Mononuclear cell (primary cell): ENCODE data around the gene ZC3H14. TPM values are rescaled to one million over a fixed set of nuclear protein-coding genes. Genes with fewer than 3 reads are reported as not detected.

Experiments
- H3K27me3 ChIP-seq: 2 replicates; pipeline ENCODE4 v1.6.0; 2011; ENCODE audit warnings: low read length, control low read depth; ENCODE audit not compliant: insufficient read depth
- H3K4me1 ChIP-seq: 2 replicates; pipeline ENCODE4 v1.5.1; 2011; ENCODE audit warnings: mild to moderate bottlenecking, low read length, control low read depth; ENCODE audit not compliant: insufficient read depth
- H3K4me3 ChIP-seq: 2 replicates; pipeline ENCODE4 v1.5.1; 2011; ENCODE audit warnings: mild to moderate bottlenecking, low read length, moderate library complexity
- H3K9me3 ChIP-seq: 2 replicates; pipeline ENCODE4 v1.5.1; 2011; ENCODE audit warnings: low read depth, mild to moderate bottlenecking, control low read depth, low read length
- total RNA-seq: library from RNA; depleted of rRNA; stranded (reverse); fragments of >200 nt; gene quantifications from one replicate; pipeline ENCODE4 v1.2.3, GENCODE V29; 2012

Gene ZC3H14
- total RNA-seq, 1 donor, result 31.2 TPM

GRCh38 chr14:88611878-88612277, 49.0 kb downstream of the ZC3H14 start:
- Histone ChIP-seq H3K9me3 (no peaks in the 10 kb centered on the region), H3K4me1 (peaks cover 5% of the 10 kb centered on the region), H3K27me3 (no peaks in the 10 kb centered on the region)

GRCh38 chr14:88612981-88613380, 50.1 kb downstream of the ZC3H14 start:
- H3K4me3 ChIP-seq, result no peak overlapping the region
- H3K4me1 ChIP-seq, result peaks cover 5% of the 10 kb centered on the region
- H3K9me3 ChIP-seq, result no peaks in the 10 kb centered on the region
- H3K27me3 ChIP-seq, result no peaks in the 10 kb centered on the region

More at GRCh38 chr14:88611878-88612277, 49.0 kb downstream of the ZC3H14 start:
- H3K4me3 ChIP-seq, result no peak overlapping the region

DNA sequence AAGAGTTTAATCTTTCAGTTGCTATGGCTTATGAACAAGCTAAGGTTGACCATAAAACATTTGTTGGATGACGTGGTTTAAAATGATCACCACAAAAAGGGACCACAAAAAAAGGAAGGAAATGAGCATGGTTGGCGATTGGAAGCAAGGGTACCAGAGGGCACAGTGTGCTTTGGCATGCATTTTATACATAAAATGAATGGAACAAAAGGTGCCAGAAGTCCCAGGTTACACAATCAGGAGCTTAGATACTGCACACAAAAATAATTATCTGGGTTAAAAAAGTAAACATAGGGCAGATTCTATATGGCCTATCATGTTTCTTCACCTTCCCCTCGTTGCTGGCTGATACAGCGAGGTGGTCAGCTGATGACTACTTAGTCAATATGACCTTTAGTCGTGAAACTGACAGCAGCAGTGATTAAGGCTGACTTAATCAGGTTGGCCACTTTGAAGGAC, 50.7 kb downstream of the ZC3H14 start:
- no peaks in the 10 kb centered on the region for H3K27me3 ChIP-seq

GRCh38 chr14:88614218-88614907, 51.5 kb downstream of the ZC3H14 start:
- Histone ChIP-seq H3K4me3 (no peak overlapping the region), H3K9me3 (no peaks in the 10 kb centered on the region), H3K4me1 (peaks cover 5% of the 10 kb centered on the region), H3K27me3 (no peaks in the 10 kb centered on the region)

More for the DNA sequence above, 50.7 kb downstream of the ZC3H14 start:
- Histone ChIP-seq H3K9me3 (no peaks in the 10 kb centered on the region), H3K4me3 (no peak overlapping the region), H3K4me1 (peaks cover 5% of the 10 kb centered on the region)

DNA sequence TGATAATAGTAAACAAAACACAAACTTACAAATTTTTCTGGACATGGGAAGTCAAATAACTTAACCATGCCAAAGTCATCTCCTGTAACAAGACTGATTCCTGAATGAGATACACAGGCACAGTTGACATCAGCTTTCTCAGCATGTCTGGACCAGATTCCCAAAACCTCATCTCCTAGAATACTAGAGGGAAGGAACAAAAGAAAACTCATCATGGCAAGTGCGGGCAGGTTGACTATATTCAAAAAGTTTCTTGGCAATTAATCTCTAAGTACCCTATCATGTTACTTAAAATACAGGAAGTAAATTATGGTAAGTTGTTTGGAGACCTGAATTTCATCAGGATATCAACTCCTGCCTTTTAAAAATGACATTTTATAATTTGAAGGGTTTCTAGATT, 53.9 kb downstream of the ZC3H14 start:
- H3K4me3 ChIP-seq, result no peak overlapping the region
- peaks cover 5% of the 10 kb centered on the region for H3K4me1 ChIP-seq
- H3K27me3 ChIP-seq, result no peaks in the 10 kb centered on the region
- no peaks in the 10 kb centered on the region for H3K9me3 ChIP-seq

GRCh38 chr14:88617479-88617878, 54.6 kb downstream of the ZC3H14 start:
- Histone ChIP-seq H3K27me3 (no peaks in the 10 kb centered on the region), H3K9me3 (no peaks in the 10 kb centered on the region), H3K4me3 (no peak overlapping the region), H3K4me1 (peaks cover 5% of the 10 kb centered on the region)

DNA sequence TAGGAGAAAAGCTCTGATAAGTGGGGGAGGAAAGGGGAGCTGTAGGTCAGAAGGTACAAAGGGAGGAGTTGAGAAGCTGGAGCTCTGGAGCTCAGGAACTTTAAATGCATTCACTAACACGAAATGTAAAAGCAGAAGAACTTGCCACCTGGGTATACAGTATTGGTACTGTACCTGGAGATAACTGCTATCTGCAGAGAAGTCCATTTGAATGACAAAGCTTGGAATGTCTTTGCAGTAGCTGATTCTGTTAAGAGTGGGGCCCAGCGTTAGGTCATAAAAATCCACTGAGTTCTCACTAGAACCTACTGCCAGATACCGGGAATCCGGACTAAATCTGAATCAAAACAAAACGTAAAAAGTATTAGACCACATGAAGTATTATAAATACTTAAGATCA, 55.6 kb downstream of the ZC3H14 start:
- no peak overlapping the region for H3K4me3 ChIP-seq
- no peaks in the 10 kb centered on the region for H3K9me3 ChIP-seq
- H3K4me1 ChIP-seq, result peaks cover 4% of the 10 kb centered on the region
- no peaks in the 10 kb centered on the region for H3K27me3 ChIP-seq

GRCh38 chr14:88621100-88621499, 58.3 kb downstream of the ZC3H14 start:
- Histone ChIP-seq H3K4me3 (no peak overlapping the region), H3K27me3 (no peaks in the 10 kb centered on the region), H3K4me1 (no peaks in the 10 kb centered on the region), H3K9me3 (no peaks in the 10 kb centered on the region)

DNA sequence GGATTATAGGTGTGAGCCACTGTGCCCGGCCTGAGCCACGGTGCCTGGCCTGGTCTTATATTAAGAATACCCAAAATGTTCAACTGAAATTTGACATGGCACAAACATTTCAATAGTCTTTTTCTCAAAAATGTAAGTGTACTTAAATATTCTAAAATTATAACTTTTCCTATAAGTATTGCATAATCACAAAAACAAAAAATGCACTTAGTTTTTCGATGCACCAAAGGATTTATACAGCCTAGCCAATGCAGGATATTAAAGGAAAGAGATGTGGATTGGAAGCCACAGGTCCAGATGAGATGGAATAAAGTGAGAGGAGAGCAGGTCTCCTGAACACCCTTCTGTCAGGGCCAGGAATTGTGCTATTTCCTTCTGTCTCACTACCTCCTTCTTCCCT, 62.8 kb downstream of the ZC3H14 start:
- H3K9me3 ChIP-seq, result no peaks in the 10 kb centered on the region
- no peaks in the 10 kb centered on the region for H3K27me3 ChIP-seq
- H3K4me3 ChIP-seq, result no peak overlapping the region
- H3K4me1 ChIP-seq, result no peaks in the 10 kb centered on the region

DNA sequence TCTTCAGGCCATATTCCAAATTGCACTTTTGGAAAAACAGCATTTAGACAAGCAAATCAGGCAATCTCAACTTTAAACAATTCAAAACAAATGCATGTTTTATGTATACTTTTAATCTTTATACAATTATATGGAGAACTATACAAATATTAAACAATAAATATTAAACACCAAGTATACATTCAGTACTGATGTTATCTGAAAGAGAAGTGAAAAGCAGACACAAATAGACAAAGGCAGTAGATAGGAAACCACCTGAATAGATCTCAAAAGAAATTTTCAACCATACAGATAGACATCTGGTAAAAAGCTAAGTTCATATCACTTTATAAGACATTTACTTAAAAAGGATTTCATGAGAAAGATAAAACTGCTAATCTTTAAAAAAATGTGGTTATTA, 65.2 kb downstream of the ZC3H14 start:
- Histone ChIP-seq H3K9me3 (no peaks in the 10 kb centered on the region), H3K4me1 (no peaks in the 10 kb centered on the region), H3K4me3 (no peak overlapping the region), H3K27me3 (no peaks in the 10 kb centered on the region)

DNA sequence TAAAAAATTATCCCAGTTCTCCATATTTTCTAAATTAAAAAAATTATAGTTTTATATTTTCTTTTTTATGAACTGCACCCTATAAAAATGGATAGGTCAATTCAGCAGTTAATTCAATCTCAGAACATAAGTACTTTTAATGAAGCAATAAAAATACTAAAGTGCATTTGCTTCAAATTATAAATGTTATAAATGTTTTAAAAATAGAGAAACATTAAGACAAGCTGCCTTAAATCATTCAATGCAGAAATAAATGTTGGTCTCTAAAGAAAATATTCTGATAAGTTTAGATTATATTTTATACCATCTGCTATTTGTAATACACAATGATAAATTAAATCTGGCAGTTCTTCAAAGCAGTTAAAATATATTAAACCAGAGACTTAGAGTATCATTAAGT, 65.6 kb downstream of the ZC3H14 start:
- no peaks in the 10 kb centered on the region for H3K4me1 ChIP-seq
- H3K4me3 ChIP-seq, result no peak overlapping the region
- H3K9me3 ChIP-seq, result no peaks in the 10 kb centered on the region
- no peaks in the 10 kb centered on the region for H3K27me3 ChIP-seq

GRCh38 chr14:88630565-88630964, 67.7 kb downstream of the ZC3H14 start:
- Histone ChIP-seq H3K4me1 (no peaks in the 10 kb centered on the region), H3K4me3 (no peak overlapping the region), H3K27me3 (no peaks in the 10 kb centered on the region), H3K9me3 (no peaks in the 10 kb centered on the region)

GRCh38 chr14:88631091-88631490, 68.3 kb downstream of the ZC3H14 start:
- Histone ChIP-seq H3K9me3 (no peaks in the 10 kb centered on the region), H3K4me3 (no peak overlapping the region), H3K27me3 (no peaks in the 10 kb centered on the region), H3K4me1 (no peaks in the 10 kb centered on the region)

DNA sequence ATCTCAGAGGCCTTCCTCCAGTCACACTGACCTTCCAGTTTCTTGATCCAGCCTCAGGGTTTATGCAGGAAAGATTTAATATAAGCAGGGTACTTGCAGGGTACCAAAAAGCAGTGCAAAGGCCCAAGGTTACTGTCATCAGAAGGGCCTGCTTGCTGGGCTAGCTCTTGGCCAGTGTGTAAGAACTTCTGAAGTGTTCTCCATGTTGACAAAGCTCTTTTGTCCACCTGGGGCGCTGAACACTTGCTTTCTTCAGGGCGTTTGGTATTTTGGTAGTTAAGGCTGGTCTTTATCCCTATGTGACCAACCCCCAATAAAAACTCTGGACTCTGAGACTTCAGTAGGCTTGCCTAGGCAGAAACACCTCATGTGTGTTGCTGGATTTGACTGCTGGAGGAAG, 69.7 kb downstream of the ZC3H14 start:
- Histone ChIP-seq H3K4me3 (no peak overlapping the region), H3K27me3 (no peaks in the 10 kb centered on the region), H3K4me1 (no peaks in the 10 kb centered on the region), H3K9me3 (no peaks in the 10 kb centered on the region)

DNA sequence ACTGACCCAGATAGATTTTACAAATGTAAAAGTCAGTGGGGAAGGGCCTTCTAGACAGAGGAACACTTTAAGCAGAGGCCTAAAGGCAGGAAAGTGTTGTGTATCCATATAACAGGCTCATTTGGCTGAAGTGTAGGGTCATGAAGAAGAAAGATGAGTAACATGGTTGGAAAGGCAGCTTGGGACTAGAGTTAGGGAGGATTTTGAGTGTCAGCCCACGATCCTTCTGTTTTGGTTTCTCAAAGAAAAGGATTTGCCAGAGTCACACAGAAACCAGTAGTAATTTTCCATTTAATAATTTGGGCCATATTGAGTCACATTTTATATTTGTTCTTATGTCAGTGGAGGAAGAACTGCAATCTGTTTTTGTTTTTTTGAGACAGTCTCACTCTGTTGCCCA, 76.4 kb downstream of the ZC3H14 start:
- H3K27me3 ChIP-seq, result no peaks in the 10 kb centered on the region
- H3K9me3 ChIP-seq, result peaks cover 8% of the 10 kb centered on the region
- H3K4me1 ChIP-seq, result no peaks in the 10 kb centered on the region
- no peak overlapping the region for H3K4me3 ChIP-seq

DNA sequence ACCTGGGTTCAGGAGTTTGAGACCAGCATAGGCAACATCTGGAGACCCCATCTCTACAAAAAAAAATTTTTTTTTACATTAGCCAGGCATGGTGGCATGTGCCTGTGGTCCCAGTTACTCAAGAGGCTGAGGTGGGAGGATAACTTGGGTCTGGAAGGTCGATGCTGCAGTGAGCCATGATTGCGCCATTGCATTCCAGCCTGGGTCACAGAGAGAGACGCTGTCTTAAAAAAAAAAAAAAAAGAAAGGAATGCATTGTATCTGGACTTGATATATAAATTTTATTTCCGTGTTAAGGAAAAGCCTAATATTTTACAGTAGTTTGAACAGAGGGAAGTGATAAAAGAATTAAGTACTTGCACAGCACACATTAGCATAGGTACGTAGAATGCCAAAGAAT, 97.2 kb downstream of the ZC3H14 start:
- H3K4me1 ChIP-seq, result no peaks in the 10 kb centered on the region
- H3K9me3 ChIP-seq, result no peaks in the 10 kb centered on the region
- no peaks in the 10 kb centered on the region for H3K27me3 ChIP-seq
- no peak overlapping the region for H3K4me3 ChIP-seq
